GM21528 (cell line): ENCODE results near the gene SLC52A3.

Source experiments
- ATAC-seq: cut with Tn5 transposase; IDR thresholded peaks from one replicate; pipeline ENCODE4 v1.9.1; 2021; ENCODE audit warnings: mild to moderate bottlenecking, moderate library complexity; ENCODE audit not compliant: unreplicated experiment, low FRiP score

Gene SLC52A3

GRCh38 chr20:770691-771090 lies 2.4 kb upstream of the SLC52A3 start:
- ATAC-seq = no peak

GRCh38 chr20:766906-767305 lies 1.4 kb downstream of the SLC52A3 start:
- no peak for ATAC-seq

GRCh38 chr20:764255-764654 lies 4.0 kb downstream of the SLC52A3 start:
- no peak for ATAC-seq

GRCh38 chr20:761418-762381 lies 6.6 kb downstream of the SLC52A3 start:
- no peak for ATAC-seq

GRCh38 chr20:760751-761417 lies 7.4 kb downstream of the SLC52A3 start:
- no peak for ATAC-seq

- ATAC-seq = no peak
Observed at GRCh38 chr20:757506-757905, 10.8 kb downstream of the SLC52A3 start.

- no peak for ATAC-seq
Observed at GRCh38 chr20:755941-756340, 12.4 kb downstream of the SLC52A3 start.

GRCh38 chr20:754904-755303 lies 13.4 kb downstream of the SLC52A3 start:
- ATAC-seq = no peak

- ATAC-seq = no peak
Observed at GRCh38 chr20:753897-754635, 14.2 kb downstream of the SLC52A3 start.

GRCh38 chr20:753136-753535 lies 15.2 kb downstream of the SLC52A3 start:
- no peak for ATAC-seq

GRCh38 chr20:752291-752690 lies 16.0 kb downstream of the SLC52A3 start:
- ATAC-seq = no peak

GRCh38 chr20:751761-752160 lies 16.5 kb downstream of the SLC52A3 start:
- ATAC-seq = no peak

GRCh38 chr20:750801-751200 lies 17.5 kb downstream of the SLC52A3 start:
- ATAC-seq = no peak

GRCh38 chr20:745683-746301 lies 22.5 kb downstream of the SLC52A3 start:
- ATAC-seq = no peak

GRCh38 chr20:742156-742555 lies 26.1 kb downstream of the SLC52A3 start:
- no peak for ATAC-seq

- ATAC-seq = no peak
Observed at GRCh38 chr20:741620-742019, 26.7 kb downstream of the SLC52A3 start.

- no peak for ATAC-seq
Observed at GRCh38 chr20:740162-740561, 28.1 kb downstream of the SLC52A3 start.

GRCh38 chr20:739736-740135 lies 28.6 kb downstream of the SLC52A3 start:
- ATAC-seq = no peak

GRCh38 chr20:733861-734260 lies 34.4 kb downstream of the SLC52A3 start:
- ATAC-seq = no peak

GRCh38 chr20:732727-733126 lies 35.6 kb downstream of the SLC52A3 start:
- ATAC-seq = no peak
